ENCODE data around the gene ETS1. TPM values are rescaled to one million over a fixed set of nuclear protein-coding genes. Genes with fewer than 3 reads are reported as not detected.

The ETS1 gene, protein sequence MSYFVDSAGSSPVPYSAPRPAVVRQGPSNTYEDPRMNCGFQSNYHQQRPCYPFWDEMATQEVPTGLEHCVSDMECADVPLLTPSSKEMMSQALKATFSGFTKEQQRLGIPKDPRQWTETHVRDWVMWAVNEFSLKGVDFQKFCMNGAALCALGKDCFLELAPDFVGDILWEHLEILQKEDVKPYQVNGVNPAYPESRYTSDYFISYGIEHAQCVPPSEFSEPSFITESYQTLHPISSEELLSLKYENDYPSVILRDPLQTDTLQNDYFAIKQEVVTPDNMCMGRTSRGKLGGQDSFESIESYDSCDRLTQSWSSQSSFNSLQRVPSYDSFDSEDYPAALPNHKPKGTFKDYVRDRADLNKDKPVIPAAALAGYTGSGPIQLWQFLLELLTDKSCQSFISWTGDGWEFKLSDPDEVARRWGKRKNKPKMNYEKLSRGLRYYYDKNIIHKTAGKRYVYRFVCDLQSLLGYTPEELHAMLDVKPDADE
- 41.4 TPM for total RNA-seq

DNA sequence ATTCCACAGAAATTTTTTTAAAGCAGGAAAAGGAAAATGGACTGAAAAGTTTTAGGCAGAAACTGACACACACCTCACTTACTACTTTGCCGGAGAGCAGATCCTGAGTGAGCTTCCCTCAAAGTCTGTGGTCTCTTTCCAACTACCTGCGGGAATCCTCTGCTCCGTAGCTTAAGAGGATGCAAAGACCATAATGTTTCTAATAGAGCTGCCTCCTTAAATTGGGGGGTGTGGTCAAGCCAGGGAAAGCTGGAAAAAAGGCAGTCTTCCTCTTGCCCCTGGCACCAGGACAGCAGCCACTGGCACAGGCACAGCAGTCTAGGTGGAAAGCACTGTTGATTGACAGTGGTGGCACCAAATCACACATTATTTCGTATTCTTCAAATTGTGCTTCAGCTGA, at the start of gene ETS1:
Gene ETS1 (minus strand): TSS at position 144 of the 400 bp plus-strand sequence. CDS start 14,428 bp downstream, outside the sequence.
- no peak for DNase-seq

DNA sequence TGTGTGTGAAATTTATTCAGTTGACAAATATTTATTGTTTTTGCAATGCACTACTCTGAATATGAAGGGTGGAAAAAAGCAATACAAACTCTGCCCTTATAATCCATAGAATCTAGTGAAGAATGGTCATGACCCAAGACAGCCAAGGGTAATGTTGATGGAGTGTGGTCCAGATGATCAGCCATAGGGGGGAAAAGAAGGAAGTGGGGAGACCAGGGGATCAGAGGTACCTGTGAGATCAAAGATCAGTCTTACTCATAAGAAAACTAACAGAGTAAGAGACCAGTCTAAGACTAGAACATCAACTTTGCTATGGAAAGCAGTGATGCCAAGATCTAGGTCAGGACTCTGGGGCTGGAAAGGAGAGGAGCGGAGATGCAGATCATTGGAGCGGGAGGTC, 47.0 kb upstream of the ETS1 start:
- no peak for DNase-seq

DNA sequence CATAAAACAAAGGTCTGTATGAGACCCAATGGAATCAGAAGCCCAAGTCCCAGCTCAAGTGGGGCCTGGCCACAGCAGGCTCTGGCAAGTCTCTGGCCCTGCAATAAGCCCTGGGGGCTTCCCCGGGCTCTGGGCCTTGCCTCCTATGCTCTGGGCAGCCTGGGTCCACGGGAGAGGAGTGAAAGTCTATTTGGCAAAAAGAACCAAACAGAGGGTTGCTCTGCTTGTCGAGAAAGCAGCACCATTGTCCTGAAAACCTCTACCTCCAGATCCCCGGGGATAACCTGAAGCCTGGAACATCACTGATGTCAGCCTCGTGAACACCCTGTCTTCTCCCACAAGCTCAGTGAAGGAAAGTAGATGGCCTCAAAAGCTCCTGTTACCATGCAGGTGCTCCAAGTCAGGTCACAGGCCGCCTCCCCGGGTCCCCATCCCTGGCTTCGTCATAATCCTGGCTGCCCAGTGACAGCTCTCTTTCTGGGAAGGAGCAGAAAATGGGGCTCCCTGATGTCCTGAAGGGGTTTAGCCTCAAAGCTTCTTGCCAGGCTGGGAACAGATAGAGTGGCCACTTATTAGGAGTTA, 46.1 kb upstream of the ETS1 start:
- no peak for DNase-seq

DNA sequence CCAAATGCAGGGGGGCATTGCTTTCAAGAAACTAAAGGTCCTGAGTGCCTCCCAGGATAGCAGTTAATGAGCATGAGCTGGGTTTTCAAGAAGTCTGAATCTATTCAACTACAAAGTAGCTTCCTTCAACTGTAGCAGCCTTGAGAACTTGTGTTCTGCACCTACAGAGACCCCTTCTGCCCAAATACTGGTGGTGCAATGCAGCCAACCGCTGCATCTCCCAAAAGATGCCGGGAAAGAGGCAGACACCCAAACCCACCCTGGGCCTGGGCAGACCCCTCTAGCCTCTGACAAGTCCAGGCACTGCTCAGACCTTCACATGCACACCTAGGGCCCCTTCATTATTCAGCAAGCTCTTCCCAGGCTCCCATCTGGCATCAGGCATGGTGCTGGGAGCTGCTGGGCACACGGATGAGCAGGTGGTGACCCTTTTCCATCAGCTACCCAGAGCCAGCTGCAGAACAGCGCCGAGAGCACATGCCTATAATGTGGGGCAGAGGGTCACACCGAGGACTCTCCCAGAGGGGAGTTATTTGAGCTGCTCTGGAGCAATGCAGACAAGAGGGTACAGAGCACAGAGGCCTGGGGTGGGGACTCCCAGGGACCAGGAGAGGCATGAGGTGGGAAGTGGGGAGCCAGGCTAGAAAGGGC, 44.9 kb upstream of the ETS1 start:
- DNase-seq, result peak; percentile 43

DNA sequence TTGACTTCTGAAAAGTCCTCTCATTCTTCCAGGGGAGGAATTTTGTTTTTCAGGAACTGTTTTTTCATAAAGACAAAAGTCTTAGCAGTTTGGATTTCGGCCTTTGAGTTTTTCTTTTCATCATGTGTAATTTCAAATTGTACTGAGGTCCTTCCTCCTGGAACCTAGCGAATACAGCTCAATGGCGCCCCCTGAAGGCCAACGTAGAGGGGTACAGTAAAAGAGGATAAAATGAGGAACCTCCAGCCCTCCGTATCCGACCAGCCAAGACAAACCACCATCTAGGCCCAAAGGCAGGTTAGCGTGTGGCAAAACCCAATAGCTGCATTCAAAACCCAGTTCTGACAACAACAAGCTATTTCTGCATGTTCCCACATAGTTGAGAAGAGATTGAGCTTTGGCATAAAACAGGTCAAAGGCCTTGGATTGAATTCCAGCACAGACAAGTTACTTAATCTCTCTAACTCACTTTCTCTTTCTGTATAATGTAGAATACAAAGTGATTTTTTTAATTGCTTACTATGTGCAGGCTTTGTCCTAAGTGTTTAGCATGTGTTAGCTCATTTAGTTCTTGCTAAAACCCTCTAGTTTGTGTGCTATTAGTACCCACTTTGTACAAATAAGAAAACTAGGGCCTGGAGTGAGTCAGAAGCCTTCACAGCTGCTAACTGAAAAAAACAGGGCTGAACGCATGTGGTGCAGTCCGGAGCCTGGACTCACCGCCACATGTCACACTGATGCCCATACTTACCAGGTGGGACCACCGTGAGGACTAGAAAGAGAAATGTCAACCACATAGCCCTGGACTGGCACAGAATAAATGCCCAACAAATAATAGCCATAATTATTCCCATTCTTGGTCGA, 43.2 kb upstream of the ETS1 start:
- peak; percentile 85 for DNase-seq

DNA sequence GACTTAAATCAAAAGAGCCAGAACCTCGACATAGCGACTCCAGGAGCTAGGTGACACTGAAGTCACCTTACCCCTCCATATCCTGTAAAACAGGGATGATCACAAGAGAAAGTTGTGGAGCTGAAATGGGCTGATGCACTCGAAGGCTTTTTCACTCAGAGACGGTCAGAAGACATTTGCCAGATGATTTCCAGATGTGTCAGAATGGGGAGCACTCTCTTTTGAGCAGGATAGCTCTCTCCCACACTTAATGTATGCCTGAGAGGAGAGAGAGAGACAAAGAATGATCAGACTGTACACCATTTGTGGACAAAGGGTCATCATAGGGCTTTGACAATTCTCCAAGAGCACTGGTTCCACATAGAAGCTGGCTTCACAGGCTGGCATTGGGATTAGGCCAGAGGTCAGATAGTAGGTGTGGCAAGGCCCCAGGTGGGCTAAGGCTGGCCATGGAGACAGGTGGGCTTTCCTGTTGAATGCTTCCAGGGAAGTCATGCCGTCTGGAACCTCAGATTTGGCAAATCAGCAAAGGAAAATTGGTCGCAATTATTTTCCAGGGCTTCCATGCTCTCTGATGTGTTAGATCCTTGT, 42.3 kb upstream of the ETS1 start:
- DNase-seq, result peak; percentile 19

DNA sequence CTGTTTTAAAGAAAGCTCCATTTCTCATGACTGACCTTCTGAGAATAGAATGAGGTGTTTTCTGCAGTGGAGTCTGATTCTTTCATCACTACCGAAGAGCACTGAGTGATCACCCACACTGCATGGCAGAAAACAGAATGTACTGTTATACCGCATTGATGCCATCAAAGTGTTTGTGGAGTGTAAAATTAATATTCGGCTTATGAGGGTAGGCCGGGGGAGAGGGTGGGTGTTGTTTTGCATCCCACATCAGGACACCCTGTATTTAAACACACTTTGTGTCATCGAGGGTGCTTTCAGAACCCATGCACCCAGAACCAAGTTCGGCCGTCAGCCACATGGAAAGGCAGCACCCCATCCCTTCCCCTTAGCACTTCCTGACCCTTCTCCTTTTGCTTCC, 41.3 kb upstream of the ETS1 start:
- DNase-seq, result no peak

DNA sequence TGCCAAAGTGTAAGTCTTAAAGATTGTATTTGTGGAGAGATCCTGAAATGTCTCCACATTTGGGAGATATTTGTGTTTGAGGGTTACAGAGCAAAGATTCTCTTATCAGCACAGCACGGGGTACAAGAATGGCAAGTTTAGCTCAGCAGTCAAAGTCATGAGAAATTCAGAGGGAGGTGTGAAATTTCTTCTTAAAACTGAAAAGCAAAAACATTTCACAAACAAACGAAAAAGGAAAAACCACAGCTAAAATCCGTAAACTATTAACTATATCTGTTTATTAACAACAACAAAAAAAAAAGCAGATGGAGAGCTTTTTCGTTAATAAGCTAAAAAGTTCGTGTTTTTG, 40.9 kb upstream of the ETS1 start:
- DNase-seq, result no peak

DNA sequence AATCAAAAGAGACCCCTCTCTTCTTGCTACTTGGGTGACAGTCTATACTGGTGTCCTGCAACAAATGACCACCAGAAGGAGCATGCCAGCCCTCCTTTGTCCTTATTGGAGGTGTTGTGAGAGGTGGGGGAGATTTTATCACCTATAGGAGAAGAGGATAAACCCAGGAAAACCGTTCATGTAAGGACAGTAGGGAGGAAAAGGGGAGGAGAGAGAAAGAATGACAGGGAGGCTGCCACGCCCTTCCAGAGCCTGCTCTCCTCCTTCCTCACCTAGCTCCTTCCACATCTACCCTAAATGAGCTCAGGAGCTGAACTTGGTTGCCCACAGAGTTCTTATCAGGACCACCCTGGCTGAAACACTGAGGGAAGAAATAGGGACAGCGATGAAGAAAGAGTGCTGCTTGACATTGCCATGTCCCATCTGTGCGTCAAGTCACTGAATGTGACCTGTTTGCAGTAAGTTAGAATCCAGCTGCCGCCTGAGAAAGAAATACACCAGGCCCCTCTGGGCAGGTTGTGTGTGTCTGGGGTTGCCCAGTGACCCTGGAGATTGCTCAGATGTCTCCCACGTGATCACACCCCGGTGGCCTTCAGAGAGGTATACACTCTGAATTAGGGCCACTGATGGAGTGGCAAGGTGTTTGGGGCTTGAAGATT, 40.4 kb upstream of the ETS1 start:
- DNase-seq, result no peak

DNA sequence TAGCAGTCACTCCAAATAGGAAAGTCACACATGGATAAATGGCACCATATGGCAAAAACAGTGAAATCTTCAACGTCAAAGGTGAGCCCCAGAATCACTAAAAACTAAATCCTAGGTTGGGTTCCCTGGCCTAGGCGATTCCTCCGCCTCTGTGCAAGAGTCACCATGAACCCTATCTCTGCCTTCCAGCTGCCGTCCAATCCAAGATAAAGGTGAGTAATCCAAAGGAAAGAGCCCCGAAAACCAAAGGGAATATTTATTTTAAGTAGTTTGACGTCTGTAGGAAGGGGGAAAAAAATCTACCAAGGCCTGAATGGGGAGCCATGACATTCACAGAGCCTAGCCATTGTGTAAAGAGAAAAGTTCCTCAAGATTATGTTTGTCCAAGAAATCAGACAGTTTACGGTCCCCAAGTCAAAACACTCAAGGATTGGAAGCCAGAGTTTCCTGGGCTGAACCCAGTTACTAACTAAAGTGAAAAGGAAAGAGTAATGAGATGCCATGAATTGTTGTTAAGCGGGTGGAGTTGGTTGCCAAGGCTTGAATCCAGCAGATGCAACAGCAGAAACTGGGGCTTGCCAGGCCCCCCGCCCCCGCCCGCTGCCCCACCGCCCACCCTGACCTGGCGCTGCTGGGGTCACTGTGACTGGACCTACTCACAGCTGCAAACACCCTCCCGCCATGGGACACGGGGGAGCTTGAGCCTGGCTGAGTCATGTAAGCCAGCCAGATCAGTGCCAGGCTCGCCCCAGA, 39.7 kb upstream of the ETS1 start:
- DNase-seq, result no peak

DNA sequence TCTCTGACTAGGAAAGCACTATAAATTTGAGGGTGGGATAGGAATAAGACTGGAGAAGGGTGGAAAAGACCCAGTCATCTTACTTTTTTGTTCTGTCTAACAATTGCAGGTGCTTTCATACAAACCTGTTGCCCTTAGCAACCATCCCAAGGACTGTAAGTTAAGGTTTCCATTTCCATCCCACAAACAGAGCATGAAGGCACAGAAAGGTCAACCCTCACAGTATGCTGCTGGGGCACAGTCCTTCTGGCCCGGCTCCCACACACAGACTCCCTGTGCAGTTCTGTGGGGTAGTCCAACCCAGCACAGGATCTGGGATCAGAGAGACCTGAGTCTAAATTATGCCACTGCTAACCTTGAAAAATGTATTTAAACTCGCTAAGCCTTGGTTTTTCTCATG, 38.4 kb upstream of the ETS1 start:
- no peak for DNase-seq

DNA sequence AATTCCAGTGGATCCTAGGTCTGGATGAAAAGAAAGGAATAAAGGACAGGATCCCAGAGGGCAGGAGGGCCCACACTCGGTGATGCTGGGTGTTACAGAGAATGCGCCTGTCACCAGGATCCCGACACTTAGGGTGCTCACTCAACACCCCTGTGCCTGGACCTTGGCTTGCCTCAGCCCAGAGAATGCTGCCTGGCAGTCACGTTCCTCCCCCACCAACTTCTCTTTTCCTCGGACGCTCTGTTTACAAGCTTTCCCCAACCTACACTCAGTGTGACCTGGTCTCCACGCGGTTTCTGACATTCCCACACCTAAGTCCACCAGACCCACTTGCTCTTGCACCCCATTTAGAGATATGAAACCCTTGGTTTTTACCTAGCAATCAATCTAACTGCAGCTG, 38.0 kb upstream of the ETS1 start:
- DNase-seq, result no peak

DNA sequence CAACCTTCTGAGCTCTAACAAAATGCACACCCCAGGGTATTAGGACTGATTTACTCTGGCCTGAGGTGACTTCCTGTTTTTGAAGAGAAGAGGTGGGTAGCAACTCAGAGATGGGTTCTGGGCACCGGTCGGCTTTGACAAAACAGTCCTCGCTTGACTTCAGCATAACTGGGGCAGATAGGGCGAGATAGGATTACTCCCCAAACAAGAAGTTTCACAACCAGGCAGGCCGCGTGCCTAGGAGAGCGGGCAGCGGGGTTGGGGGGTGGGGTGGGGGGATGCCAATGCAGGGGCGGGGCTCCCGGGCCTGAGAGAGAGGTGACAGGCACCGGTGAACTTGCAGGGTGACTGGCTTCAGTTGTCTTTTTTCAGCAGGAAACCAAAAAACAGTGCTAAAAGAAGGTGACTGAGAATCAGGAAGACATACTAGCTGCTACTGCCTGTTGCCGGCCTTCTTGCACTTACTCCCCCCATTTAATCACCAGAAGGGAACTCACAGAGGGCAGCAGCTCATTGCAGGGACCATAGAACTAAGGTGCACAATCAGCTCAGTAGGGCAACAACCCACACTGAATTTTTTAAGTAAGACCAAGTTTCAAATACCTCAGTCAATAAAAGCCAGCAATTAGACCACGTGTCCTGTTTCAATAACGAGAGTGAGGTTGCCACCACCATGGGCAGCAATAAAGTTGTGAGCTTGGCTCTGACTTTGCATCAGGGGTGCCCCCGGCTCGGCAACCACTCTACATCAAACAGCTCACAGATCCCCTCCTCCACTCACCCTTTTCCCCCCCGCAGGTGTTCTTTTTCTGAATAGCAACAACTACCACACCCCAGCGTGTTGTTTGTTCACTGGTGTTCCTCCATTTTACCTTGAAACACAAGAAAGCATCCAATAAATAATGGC, 37.2 kb upstream of the ETS1 start:
- no peak for DNase-seq

DNA sequence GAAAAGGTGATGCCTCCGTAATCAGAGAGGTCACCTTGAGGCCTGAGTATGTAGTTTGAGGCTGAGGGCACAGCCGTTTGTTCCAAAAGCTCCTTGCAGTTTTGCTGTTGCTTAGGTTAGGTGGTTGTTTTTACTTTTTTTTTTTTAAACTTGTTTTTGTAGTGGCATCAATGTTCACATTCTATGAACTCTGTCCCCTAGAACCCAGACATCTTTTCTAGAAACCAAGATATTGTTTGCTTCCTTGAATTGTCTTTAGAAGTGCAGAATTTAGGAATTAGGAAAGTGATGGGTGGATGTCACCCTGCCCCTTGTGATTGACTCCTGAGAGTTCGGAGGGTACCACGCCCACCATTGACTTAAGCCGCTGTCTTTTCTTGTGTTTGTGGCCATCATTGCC, 35.7 kb upstream of the ETS1 start:
- no peak for DNase-seq

DNA sequence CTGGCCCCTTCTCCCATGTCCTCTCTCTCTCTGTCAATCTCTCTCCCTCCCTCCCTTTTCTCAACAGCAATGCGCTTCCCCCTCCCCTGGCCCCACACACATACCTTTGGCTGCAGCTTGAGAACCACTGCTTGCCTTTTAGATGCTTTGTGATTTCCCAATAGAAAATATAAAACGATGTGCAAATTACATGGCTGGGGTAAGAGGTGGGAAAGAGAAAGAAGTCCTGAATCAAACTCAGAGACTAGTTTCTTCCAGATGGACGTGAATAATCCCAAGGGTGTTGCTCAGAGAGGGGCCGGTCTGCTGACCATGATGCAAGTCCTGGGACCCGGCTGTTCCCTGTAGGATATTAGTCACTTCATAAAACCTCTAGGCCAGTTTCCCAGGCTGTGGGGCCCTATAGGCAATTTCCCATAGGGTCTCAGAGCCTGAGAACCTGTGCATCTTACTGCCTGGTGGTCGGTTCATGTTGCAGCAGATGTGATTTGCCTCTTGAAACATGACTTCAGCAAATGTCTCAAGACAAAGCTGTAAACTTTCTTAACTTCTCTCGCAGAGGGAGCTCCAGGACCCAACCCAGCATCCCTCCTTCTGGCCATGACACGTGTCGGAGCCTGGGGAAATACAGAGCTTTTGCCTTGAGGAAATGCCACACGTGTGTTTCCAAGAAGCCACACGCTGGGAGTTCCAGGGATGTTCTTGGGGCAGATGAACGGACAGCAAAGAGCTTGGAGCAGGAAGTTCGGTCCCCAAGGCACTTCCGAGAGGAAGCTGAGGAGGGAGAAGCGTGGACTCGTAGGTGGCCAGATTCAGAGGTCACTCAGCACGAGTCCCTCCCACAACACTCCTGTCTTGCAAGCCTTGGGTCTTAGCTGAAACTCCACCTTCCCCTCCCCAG, 34.5 kb upstream of the ETS1 start:
- DNase-seq, result peak; percentile 82

DNA sequence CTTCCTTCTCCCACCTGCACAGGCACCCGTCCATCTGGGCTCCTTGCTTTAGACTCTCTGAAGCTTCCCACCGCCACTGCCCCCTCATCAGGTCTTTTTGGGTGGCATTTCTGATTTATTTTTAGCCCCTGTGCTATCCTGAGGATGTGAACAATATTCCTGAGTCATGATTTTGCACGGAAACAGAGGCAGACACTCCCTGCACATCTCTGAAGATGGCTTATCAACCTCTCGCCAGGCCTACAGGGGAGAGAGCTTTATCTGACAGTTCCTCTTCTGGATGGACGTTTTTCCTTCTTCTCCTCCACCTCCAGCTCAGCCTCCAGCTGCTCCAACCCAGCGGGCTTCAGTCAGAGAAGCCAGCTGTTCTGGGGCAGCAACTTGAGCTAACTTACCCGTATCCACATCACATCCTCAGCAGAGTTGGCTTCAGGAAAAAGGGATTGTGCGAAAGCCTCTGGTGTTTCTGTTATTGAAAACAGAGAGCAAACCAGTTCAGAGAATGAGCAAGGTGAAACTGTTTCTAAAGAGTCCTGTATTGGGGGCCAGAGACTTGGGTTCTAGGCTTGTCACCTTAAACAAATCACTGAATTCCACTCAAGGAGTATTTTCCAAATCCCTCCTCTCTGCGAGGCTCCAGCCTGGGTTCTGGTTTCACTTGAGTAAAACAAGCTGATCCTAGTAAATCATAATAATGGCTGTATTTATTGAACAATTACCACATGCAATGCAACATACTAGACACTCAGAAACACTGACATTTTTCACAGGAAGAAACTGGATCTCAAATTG, 33.1 kb upstream of the ETS1 start:
- DNase-seq, result peak; percentile 58

DNA sequence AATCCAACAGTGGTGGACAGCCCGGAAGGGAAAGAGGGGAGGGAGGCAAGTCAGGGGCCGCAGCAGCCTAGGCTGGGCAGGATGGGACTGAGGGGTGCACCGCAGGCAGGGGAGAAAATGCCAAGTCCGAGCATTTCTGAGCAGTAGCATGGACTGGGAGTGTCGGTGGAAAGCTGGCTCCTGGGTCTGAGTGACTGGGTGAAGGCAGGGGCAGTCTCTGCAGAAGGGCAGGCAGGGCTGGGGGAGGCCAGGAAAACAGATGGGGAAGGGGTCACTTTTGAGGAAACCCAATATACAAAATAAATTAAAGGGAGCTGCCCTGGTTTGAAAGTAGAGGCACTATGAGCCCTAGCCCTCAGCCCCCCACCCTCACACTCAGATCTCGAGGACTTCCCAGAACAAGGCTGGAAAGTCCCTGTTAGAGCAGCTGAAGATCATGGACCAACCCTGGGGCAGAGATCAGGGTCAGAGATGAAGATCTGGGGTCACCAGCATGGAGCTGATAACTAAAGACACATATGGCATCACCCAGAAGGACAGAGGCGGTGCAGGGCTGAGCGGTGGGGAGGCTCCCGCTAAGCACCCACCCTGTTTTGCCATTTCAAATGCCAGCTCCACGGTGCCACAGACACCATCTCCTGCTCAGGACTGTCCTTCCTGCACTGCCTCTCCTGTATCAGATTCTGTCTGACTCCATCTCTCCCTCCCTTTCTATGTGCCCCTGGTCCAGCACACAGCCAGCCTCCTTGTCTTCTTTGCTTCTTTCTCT, 32.4 kb upstream of the ETS1 start:
- DNase-seq, result no peak

Measured in skin of body (tissue), 2 donors.